Measurements from ENCODE around the gene TBATA.

Gene TBATA, protein sequence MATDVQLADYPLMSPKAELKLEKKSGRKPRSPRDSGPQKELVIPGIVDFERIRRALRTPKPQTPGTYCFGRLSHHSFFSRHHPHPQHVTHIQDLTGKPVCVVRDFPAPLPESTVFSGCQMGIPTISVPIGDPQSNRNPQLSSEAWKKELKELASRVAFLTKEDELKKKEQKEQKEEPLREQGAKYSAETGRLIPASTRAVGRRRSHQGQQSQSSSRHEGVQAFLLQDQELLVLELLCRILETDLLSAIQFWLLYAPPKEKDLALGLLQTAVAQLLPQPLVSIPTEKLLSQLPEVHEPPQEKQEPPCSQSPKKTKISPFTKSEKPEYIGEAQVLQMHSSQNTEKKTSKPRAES

DNA sequence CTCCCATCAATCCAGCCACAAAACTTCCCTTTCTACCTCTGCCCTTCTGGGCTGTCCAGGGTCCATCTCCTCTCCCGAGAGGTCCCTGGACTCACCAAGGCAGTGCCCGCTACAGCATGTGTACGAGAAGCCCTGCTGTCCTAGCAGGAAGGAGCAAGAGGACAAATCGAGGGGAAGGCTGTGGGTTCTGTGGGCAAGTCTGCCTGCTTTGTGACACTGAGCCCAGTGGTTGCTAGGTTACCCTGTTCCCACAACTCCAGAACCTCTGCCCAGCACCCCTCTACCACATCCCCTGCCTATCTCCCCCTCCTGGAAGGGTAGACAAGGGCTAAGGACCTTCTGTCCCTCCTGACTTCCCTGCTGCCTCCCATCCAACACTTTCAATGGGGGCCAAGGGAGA lies at the start of gene TBATA:
TBATA (minus strand) TSS at position 188 of the 400 bp plus-strand sequence. CDS start 1,998 bp downstream, outside the sequence.
- DNase-seq: no peak

DNA sequence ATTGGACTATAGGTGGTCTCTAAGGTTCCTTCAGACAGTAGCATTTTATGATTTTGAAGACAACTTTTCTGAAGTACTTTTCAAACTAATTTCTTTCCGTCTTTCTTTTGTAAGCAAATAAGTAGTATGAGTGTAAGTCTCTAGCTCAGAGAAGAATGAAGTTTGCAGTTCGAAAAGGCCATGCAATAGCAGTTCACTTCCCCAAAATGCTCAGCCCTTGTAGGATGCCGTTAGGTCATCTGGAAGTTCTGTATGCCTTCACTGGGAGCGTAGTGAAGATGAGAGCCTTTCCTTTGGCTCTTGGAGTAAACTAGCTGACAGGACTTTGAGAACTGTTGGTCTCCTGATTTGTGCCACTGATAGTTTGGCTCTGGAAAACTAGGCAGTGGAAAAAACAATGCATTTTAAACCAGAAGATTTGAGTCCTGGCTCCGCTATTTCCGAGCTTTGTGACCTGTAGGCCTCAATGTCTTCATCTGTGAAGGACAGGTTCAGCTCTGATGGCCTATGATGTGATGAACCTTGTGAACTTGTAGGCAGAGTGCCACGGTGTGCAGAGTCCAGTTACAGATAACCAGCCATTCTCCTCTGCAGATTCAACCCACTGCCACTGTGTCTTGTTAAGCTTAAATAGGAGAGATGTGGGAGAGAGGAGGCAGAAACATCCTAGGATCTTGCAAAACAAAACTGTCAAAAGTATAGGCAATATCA lies 49.4 kb upstream of the TBATA start:
- DNase-seq: no peak

DNA sequence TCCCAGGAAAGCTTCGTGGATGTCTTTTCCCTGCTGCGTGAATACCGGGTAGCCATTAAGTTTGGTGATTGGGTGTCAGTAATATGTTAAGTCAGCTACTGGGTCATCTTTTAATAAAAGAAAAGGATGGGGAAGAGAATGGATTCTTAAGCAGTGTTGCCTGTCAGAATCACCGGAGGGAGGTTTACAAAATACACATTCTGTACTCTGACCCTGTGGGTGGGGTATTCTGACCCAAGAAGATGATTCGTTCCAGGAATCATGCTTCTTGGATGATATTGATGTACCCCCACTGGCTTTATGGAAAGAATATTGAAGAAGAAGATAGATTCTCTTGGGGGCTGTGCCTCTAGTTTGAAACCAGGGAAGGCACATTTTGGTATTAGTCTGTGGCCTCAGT lies 48.8 kb upstream of the TBATA start:
- DNase-seq: no peak

DNA sequence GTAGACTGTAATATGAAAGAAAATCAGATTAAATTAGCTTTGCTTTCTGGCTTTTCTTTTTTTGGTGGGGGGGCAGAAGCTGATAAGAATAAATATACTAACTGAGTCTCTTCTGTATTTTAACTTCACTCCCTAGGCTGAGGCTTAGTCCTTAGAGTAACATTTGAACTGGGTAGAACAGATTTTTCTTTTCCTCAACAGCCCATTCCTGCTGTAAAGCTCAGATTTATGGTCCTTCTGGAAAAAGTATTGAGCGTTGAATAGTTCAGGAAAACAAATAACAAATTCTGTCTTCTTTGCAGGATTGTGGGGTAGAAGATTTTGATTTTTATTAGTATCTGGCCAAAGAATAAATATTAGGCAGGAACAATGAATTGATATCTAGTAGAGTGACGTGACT lies 48.4 kb upstream of the TBATA start:
- no peak for DNase-seq

DNA sequence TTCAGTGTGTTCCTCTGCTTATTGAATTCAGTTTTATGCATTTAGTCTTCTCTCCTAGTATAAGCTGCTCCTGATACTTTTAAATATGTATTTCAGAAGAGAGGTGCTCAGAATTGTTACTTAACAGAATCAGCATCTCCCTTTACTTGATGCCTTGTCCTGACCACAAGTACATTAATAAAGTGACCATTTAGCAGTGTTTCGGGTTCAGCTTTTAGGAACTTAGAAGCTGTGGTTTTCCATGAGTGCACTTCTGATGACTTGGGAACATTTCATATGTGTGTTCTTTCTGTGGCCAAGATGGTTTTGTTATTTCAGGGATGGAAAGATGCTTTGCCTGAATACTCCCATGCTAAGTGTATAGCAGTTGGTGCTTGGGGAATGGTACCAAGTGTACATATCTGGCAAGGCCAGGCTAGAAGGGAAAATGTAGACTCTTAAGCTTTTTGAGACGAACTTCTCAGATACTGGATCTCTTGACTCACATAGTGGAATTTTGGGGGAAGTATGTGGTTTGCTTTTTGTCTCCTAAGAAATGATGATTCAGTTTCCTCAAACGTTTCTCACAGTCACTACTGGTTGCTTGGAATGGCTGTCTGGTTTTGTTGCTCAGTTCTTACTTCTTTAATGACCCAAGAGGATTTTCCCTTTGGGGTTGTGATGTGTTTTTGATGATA lies 47.8 kb upstream of the TBATA start:
- DNase-seq: no peak

DNA sequence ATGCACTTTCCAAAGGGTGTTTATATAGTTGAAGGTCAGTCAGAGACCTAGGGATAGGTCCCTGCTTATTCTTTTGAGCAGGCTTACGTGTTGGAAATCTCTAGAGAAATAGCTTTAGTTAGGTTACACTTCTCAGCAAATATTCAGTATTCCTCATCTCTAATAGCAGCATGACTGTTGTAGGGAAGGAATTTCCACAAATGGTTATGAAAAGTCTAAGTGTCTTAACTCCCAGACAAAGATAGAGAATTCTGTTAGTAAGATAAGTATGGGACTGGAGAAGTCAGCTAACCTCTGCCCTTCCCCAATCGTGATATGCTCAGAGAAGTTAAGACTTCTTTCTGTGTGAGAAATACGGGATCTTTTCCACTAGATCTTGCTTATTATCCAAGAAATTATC lies 47.0 kb upstream of the TBATA start:
- no peak for DNase-seq

DNA sequence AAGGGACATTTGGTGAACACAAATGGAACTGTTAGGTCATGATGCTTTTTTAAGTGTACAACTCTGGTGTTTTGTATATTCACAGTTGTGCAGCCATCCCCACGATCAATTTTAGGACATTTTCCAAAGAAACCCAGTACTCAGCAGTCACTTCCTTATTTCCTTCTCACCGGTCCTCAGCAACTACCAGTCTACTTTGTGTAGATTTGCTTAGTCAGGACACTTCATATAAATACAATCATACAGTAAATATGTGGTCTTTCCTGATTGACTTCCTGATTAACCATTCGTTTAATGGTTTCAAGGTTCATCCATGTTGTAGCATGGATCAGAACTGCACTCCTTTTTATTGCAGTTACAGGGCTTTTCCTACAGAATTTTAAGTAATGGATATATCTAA lies 45.0 kb upstream of the TBATA start:
- DNase-seq: no peak

DNA sequence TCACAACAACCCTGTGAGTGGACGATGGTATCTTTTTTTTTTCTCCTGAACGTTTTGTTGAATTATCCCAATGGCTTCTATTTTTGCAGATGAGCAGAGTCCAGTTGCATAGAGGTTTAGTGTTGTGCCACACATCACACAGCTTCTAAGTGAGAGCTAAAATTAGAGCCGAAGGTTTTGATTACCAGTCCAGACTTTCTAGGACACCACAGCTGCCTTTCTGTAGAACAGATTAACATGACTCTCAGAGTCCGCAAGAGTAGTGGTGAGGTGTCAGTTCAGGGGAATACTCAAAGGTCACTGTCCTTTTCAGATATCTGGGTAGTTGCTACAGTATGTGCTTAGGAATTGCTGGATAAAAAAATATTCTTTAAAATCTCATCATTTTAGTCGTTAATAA lies 44.4 kb upstream of the TBATA start:
- DNase-seq: no peak

DNA sequence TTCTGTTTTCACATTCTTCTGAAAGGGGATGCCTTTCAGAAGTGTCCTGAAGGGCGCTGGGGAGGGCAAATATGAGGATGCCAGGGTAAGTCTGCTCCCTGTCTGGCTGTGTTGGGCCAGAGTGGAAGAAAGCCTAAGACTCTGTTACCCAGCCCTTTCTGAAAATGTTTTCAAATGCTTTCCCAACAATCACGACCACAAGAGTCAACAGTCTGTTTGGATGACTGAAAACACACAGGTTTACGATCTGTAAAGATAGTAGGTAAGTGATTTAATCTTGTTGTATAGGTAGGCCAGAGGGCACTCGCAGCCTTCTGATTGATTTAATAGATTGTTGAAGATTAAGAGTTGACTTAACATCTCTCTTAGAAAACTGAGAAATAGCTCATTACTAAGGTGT lies 43.7 kb upstream of the TBATA start:
- no peak for DNase-seq

DNA sequence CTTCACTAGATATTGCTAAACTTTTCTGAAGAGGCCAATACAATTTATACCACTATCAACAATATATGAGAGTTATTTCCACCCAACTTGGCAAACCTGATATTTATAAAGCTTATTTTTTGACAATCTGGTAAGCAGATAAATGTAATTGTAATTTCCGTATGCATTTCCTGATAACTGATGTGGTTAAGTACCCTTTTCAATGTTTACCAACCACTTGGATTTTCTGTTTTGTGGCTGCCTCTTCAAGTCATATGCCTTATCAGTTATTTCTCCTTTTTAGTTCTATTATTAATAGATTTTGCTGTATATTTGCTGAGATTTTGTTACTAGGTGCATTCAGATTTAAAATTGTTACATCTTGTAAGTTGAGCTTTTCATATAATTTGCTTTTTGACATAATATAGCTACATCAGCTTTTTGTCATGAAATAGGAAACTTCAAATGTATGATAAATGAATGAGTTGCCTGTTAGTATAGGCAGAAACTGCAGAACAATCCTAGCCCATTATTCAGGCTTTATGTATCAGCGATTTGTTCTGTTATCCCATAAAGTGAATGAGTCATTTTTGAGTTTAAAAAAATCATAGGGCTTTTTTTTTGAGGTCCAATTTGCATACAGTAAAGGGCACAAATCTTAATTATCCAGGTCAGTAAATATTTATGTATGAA lies 42.0 kb upstream of the TBATA start:
- DNase-seq: no peak

DNA sequence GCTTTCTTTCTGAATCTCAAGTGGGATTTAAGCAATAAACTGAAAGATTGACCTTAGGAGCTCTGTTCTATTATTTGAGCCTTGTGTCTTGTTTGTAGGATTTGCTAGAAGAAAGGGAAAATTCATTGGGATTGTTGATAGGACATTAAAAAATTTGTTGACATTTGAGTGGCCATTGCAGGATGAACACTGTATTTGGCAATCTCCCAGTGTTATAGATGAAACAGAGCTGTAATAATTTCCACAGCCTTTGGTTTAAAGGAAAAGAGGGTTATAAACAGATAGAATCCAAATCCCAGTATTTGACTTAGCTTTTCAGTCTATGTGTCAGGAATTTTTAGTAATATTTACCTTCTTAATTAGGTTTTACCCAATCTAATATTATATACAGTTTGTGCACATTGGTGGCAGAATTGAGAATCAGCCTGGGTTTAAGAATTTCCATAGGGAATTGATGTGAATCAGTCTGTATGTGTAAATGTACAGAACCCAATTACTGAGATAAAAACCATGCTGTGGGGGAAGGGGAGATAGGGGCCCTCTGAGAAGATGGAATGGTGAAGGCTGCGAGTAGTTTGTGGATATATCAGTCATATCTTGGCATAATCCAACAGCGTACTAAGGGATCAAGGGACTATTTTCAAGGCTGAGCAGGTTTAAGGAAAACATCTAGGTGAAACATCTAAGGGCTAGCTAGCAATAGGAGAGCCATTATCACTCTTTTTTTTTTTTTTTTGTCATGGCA lies 37.1 kb upstream of the TBATA start:
- DNase-seq: no peak

DNA sequence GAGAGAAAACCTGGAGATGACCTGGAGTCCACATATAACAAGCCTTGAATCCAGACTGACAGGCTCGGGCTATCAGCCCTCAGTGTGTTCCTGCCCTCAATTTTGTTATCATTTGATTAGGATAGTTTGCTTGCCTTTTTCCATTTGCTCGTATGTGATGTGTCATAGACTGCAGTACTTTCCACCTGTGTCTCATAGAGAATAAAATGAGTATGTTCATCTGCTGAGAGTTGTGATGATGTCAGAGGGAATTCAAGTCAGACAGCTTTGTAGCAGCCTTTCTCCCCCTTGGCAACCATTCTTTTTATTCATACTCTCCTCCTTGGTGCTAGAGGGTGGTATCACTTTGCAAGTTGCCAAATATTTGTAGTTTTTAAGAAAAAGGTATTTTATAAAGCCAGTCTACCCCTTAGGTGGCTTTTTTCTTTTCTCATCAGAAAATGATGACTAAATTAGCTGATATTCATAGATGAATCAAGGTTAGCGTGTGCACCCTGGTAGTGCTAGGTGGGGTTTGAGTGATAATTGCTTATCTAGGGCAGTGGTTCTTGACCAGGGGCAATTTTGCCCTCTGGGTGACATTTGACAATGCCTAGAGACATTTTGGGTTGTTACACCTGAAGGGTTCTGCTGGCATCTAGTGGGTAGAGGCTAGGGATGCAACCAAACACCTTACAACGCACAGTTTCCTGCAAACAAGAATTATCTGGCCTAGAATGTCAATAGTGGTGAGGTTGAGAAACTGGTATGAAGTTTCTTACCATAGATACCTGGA lies 36.0 kb upstream of the TBATA start:
- no peak for DNase-seq

DNA sequence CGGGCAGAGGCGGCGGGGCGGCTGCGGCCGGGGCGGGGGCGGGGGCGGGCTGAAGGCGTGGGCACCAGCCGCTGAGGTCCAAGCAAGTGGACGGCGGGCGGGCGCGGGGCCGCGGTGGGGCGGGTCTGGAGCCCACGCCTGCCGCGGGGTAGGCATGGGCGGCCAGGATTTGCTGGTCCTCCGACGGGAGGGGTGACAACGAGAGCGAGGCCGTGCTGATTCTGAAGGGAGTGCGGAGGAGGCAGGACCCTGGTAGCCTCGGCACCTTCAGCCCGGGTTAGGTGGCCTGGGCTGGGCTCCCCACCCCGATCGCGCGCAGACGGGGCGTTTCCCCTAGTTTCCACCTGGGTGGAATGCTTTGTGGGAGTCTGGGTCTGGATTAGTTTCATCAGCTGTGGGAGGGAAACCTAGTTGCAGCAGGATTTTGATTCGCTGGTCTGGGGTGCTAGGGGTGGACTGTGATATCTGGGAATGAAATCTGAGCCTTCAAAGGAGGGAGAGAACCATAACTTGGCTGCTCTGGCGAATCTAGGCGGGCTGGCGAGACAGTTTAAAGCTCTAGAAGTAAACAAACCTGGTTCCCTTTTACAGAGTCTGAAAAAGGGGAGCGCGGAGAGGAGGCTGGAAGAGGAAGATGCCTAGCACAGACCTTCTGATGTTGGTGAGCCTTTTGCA lies 31.2 kb upstream of the TBATA start:
- peak; percentile 76 for DNase-seq

DNA sequence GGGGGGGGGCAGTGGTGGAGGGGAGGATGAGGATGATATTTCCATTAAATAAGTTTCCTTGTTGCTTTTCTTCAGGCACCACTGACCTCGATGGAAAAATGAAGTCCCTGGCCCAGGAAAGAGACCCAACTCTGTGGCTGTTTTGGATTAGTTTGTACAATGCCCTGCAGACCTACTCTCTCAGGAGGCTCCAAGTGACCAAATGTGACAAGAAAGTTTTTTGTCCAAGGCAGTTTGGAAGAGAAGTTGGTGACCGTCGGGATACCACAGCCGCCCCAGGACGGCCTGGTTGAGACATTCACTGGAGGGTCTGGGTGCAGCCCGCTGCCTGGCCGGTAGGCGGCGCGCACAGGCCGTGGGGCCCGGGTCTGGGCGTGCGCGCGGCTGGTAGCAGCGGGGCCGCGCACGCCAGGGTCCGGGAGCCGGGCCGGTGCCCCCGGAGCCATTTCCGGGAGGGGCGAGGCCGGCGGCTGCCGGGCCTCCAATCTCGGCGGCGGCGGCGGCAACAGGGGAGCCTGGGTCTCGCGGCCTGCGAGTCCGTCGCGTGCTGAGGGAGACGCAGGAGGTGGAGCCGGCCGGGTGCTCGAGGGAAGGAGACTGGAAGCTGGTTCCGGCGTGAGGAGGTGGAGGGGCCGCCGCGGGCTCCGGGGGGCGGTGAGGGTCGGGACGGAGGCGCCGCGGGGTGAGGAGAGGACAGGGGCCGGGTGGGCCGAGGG lies 30.5 kb upstream of the TBATA start, which contains the start of gene SGPL1:
SGPL1 (plus strand) TSS at position 445 of the 716 bp plus-strand sequence. CDS start 906 bp downstream, outside the sequence.
- peak; percentile 48 for DNase-seq

DNA sequence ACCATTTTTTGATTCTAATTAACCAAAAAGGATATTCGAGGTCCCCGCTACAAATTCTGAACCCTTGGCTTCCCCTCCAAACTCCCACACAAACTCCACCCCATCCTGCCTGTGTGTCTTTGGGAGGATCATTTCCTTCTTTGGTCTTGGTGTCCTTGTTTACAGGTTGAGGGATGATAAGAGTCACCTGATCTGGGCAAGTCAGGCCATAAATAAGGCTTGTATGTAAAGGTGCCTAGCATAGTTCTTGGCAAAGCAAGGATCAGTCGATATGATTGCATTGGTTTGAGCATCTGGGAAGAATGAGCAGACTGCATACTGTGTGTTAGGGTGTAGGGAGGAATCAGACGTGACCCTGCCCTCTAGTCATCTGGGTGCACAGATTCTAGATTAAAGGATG lies 28.9 kb upstream of the TBATA start:
- DNase-seq: no peak

DNA sequence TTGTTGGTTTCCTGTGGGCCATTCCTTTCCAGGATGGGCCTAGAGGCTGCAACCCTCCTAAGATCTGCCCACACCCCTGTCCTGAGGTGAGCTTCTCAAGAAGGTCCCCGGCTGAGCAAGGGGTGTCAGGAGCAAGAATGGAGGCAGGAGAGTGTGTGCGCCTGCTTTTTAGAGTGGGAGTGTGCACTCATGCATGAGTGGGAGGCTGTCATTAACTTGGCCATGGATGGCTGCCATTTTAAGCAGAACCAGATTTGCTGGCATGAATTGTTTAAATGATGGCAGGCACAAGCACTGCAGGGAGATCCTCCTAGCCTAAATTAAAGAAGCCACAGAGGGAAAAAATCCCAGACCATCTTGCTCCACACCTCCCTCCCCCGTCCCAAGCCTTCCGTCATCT lies 27.6 kb upstream of the TBATA start:
- DNase-seq: no peak

DNA sequence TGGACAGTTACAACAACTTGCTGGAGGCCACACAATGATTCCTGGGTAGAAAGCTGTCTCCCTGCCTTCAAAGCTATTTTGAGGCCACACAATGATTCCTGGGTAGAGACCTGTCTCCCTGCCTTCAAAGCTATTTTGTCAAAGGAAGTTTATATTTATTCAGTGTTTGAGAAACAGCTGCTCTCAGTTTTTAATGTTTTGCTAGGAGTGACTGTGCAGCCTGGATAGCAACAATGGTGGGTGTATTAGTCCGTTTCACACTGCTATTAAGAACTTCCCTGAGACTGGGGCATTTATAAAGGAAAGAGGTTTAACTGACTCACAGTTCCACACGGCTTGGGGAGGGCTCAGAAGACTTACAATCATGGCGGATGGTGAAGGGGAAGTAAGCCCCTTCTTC lies 26.7 kb upstream of the TBATA start:
- DNase-seq: no peak

DNA sequence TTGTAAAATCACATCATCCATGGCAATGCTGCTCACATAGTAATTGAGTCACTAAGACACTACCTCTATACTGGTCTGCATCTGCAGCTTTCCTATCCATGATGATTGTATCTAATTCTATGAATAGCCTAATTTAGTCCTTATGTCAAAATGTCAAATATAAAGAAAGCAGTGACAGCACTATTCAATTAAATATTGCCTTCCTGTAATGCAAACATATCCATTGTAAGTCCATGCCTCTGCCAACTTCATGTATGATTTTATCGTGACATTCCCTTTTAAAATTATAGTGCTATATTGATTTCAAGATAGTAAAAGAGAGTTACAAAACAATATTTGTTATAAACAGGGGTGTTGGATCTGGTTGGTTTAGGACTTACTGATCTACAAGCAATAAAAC lies 25.8 kb upstream of the TBATA start:
- no peak for DNase-seq

DNA sequence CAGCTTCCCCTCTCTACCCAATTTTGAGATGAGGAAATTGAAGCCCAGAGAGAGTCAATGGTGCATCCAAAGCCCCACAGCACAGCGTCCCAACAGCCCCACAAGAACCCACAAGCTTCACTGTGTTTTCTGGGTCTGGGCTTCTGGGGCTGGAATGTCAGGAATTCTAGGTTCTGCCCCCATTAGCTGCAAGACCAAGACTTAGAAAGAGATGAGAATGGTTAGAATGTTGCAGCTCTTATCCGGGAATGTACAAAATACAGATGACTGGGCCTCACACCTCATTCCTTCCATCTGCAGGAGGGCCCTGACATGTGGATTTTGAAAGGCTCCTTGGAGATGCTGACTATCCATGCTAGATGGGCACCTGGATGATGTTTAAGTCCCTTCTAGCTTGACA lies 24.5 kb upstream of the TBATA start:
- DNase-seq: no peak

DNA sequence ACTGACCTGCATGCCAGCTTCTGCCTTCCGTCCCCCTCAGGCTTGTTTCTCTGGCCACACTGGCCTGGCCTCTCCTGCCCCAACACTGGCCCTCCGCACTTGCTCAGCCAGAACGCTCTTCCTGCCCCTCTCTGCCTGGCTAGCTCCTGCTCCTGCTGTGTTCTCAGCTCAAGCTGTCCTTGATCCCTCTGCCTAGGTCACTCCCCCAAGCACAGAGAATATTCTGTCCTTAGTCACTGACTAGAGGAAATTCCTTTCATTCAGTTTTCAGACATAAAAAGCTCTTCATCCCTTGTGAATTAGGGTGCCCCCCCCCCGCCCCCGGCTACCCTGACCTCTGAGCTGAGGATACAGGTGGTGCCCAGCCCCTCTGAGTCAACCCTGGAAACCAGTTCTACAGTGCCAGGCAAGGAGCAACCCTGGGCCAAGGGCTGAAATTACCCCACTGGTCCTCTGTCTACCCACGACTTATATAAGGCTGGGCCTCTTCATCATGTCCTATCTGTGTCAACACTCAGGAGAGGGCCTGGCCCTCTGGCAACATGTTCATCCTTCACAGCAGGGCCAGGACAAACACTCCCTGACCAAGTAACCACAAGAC lies 23.9 kb upstream of the TBATA start:
- no peak for DNase-seq

Data from NCI-H2171 treated with DMSO at 0.1 percent for 48 hours (cell line).